HFF-Myc (cell line): ENCODE data around the gene YPEL3.
A peak's percentile ranks its signal among the peaks of the same experiment; 100 is the strongest.

Experiments
- DNase-seq: peaks from one replicate; pipeline ENCODE4 v3.0.0-alpha.2; 2011; ENCODE audit warnings: low read depth; ENCODE audit errors: extremely low read depth
- H3K4me3 ChIP-seq: replicated peaks from 2 replicates; pipeline ENCODE4 v1.5.1; 2011; ENCODE audit warnings: low read depth, mild to moderate bottlenecking, control low read depth, low read length
- CTCF ChIP-seq: IDR thresholded peaks from 2 replicates; pipeline ENCODE4 v1.5.1; 2012; ENCODE audit warnings: mild to moderate bottlenecking, low read depth, low read length, control low read depth; ENCODE audit errors: missing control alignments

Gene YPEL3

GRCh38 chr16:30053376-30054015 is 42.5 kb downstream of the YPEL3 start:
- no peak for TF ChIP-seq CTCF
- H3K4me3 ChIP-seq = peak overlapping the region; percentile 92
- no peak for DNase-seq

- DNase-seq = peak; percentile 75
- no peak for TF ChIP-seq CTCF
Measured at GRCh38 chr16:30052671-30053372, 43.2 kb downstream of the YPEL3 start.

GRCh38 chr16:30051518-30051917 is 44.5 kb downstream of the YPEL3 start:
- DNase-seq = no peak
- no peak overlapping the region for H3K4me3 ChIP-seq
- TF ChIP-seq CTCF = no peak

More at GRCh38 chr16:30052671-30053372, 43.2 kb downstream of the YPEL3 start:
- H3K4me3 ChIP-seq = peak overlapping the region; percentile 92

GRCh38 chr16:30049871-30050270 is 46.1 kb downstream of the YPEL3 start:
- no peak for TF ChIP-seq CTCF
- no peak for DNase-seq
- H3K4me3 ChIP-seq = no peak overlapping the region

- no peak for TF ChIP-seq CTCF
- DNase-seq = no peak
- no peak overlapping the region for H3K4me3 ChIP-seq
Measured at GRCh38 chr16:30046588-30046987, 49.4 kb downstream of the YPEL3 start.

- TF ChIP-seq CTCF = no peak
- no peak for DNase-seq
Measured at GRCh38 chr16:30046178-30046577, 49.8 kb downstream of the YPEL3 start.

More at GRCh38 chr16:30046178-30046577, 49.8 kb downstream of the YPEL3 start:
- no peak overlapping the region for H3K4me3 ChIP-seq
